ENCODE results near the gene DCHS2. TPM values are rescaled to one million over a fixed set of nuclear protein-coding genes. Genes with fewer than 3 reads are reported as not detected.

Gene DCHS2
- total RNA-seq, 5 donors from 2014 or later (not counting 1 experiment from before 2014, with no cell fraction given): 0.09 to 0.44 (median 0.13) TPM; not detected in 2

- no peak overlapping the region for H3K4me3 Mint-ChIP-seq
- H3K36me3 Mint-ChIP-seq: no peaks in the 10 kb centered on the region
- WGBS (ENCODE audit: insufficient coverage): 20% methylated on average over 1 of the region's 1 CpG
- H3K9me3 Mint-ChIP-seq: no peaks in the 10 kb centered on the region
- Histone ChIP-seq H3K36me3 (ENCODE audit: control insufficient read depth in 2 of 2, extremely low read depth in 1 of 2, insufficient read depth in 1 of 2, low read length in 1 of 2) (no peaks in the 10 kb centered on the region), H3K27me3 (replicated peaks in 1 of 2; ENCODE audit: control insufficient read depth in 2 of 2, extremely low read depth in 1 of 2, insufficient read depth in 2 of 2, low read length in 1 of 2) (peaks cover 0 to 2% of the 10 kb centered on the region in 2 experiments), H3K9me3 (no peaks in the 10 kb centered on the region), H3K27ac (ENCODE audit: low read length) (no peak overlapping the region), H3K4me3 (ENCODE audit: control insufficient read depth in 1 of 2, extremely low read depth in 1 of 2, low read length in 1 of 2) (no peak overlapping the region), H3K4me1 (ENCODE audit: control insufficient read depth in 1 of 2, extremely low read depth in 1 of 2, insufficient read depth in 2 of 2, low read length in 2 of 2) (no peaks in the 10 kb centered on the region)
- H3K4me1 Mint-ChIP-seq: no peaks in the 10 kb centered on the region
- POLR2A ChIA-PET: interaction anchor here in 1 of 2 donors (0.7 kb wide), 1 partner anchor 19 kb away, joined by 4 read pairs; no protein-coding TSS in a partner anchor
- DNase-seq (no peak), ATAC-seq (replicated peaks in 1 of 4) (no peak)
- peaks cover 10 to 20% of the 10 kb centered on the region in 2 donors for H3K27me3 Mint-ChIP-seq
- H3K27ac Mint-ChIP-seq: no peak overlapping the region
- CTCF ChIA-PET: no interaction called here
Measured at GRCh38 chr4:154435895-154436294, 55.7 kb downstream of the DCHS2 start.

- Histone ChIP-seq H3K27me3 (replicated peaks in 1 of 2; ENCODE audit: control insufficient read depth in 2 of 2, extremely low read depth in 1 of 2, insufficient read depth in 2 of 2, low read length in 1 of 2) (peaks cover 0 to 2% of the 10 kb centered on the region in 2 experiments), H3K4me3 (ENCODE audit: control insufficient read depth in 1 of 2, extremely low read depth in 1 of 2, low read length in 1 of 2) (no peak overlapping the region), H3K4me1 (ENCODE audit: control insufficient read depth in 1 of 2, extremely low read depth in 1 of 2, insufficient read depth in 2 of 2, low read length in 2 of 2) (no peaks in the 10 kb centered on the region), H3K36me3 (ENCODE audit: control insufficient read depth in 2 of 2, extremely low read depth in 1 of 2, insufficient read depth in 1 of 2, low read length in 1 of 2) (no peaks in the 10 kb centered on the region), H3K27ac (ENCODE audit: low read length) (no peak overlapping the region), H3K9me3 (no peaks in the 10 kb centered on the region)
- Mint-ChIP-seq H3K36me3 (no peaks in the 10 kb centered on the region), H3K4me1 (no peaks in the 10 kb centered on the region), H3K27ac (no peak overlapping the region), H3K27me3 (peaks cover 10 to 29% of the 10 kb centered on the region in 2 donors), H3K9me3 (no peaks in the 10 kb centered on the region), H3K4me3 (no peak overlapping the region)
- CTCF ChIA-PET: no interaction called here
- POLR2A ChIA-PET: no interaction called here
- no peak for ATAC-seq (replicated peaks in 1 of 4)
- no peak for DNase-seq
- 93% methylated on average over 6 of the region's 6 CpGs for WGBS (ENCODE audit: insufficient coverage)
Measured at GRCh38 chr4:154433543-154433942, 58.1 kb downstream of the DCHS2 start.

GRCh38 chr4:154429176-154429575 lies 62.4 kb downstream of the DCHS2 start:
- Histone ChIP-seq H3K27me3 (replicated peaks in 1 of 2; ENCODE audit: control insufficient read depth in 2 of 2, extremely low read depth in 1 of 2, insufficient read depth in 2 of 2, low read length in 1 of 2) (no peaks in the 10 kb centered on the region), H3K27ac (ENCODE audit: low read length) (no peak overlapping the region), H3K9me3 (no peaks in the 10 kb centered on the region), H3K4me1 (ENCODE audit: control insufficient read depth in 1 of 2, extremely low read depth in 1 of 2, insufficient read depth in 2 of 2, low read length in 2 of 2) (no peaks in the 10 kb centered on the region), H3K36me3 (ENCODE audit: control insufficient read depth in 2 of 2, extremely low read depth in 1 of 2, insufficient read depth in 1 of 2, low read length in 1 of 2) (no peaks in the 10 kb centered on the region), H3K4me3 (ENCODE audit: control insufficient read depth in 1 of 2, extremely low read depth in 1 of 2, low read length in 1 of 2) (no peak overlapping the region)
- WGBS (ENCODE audit: insufficient coverage): 93% methylated on average over 3 of the region's 5 CpGs
- no peaks in the 10 kb centered on the region for H3K4me1 Mint-ChIP-seq
- H3K27me3 Mint-ChIP-seq: peaks cover 9 to 33% of the 10 kb centered on the region in 2 donors
- DNase-seq (no peak), ATAC-seq (replicated peaks in 1 of 4) (no peak)
- H3K36me3 Mint-ChIP-seq: no peaks in the 10 kb centered on the region
- ChIA-PET CTCF (no interaction called here), POLR2A (interaction anchor here in 1 of 2 donors (0.6 kb wide), 1 partner anchor 15 kb away, joined by 6 read pairs; no protein-coding TSS in a partner anchor)
- no peak overlapping the region for H3K27ac Mint-ChIP-seq
- H3K9me3 Mint-ChIP-seq: no peaks in the 10 kb centered on the region
- no peak overlapping the region for H3K4me3 Mint-ChIP-seq

- 89% methylated on average over 3 of the region's 6 CpGs for WGBS (ENCODE audit: insufficient coverage)
- H3K4me3 ChIP-seq (ENCODE audit: control insufficient read depth in 1 of 2, extremely low read depth in 1 of 2, low read length in 1 of 2): no peak overlapping the region
- Mint-ChIP-seq H3K27me3 (peaks cover 9 to 36% of the 10 kb centered on the region in 2 donors), H3K4me3 (no peak overlapping the region), H3K27ac (no peak overlapping the region), H3K36me3 (no peaks in the 10 kb centered on the region), H3K4me1 (no peaks in the 10 kb centered on the region), H3K9me3 (no peaks in the 10 kb centered on the region)
- no peak for DNase-seq
- no peaks in the 10 kb centered on the region for H3K9me3 ChIP-seq
- H3K36me3 ChIP-seq (ENCODE audit: control insufficient read depth in 2 of 2, extremely low read depth in 1 of 2, insufficient read depth in 1 of 2, low read length in 1 of 2): no peaks in the 10 kb centered on the region
- ChIA-PET CTCF (no interaction called here), POLR2A (no interaction called here)
- ATAC-seq (replicated peaks in 1 of 4): no peak
- H3K4me1 ChIP-seq (ENCODE audit: control insufficient read depth in 1 of 2, extremely low read depth in 1 of 2, insufficient read depth in 2 of 2, low read length in 2 of 2): no peaks in the 10 kb centered on the region
- H3K27me3 ChIP-seq (replicated peaks in 1 of 2; ENCODE audit: control insufficient read depth in 2 of 2, extremely low read depth in 1 of 2, insufficient read depth in 2 of 2, low read length in 1 of 2): no peaks in the 10 kb centered on the region
- H3K27ac ChIP-seq (ENCODE audit: low read length): no peak overlapping the region
Measured at GRCh38 chr4:154427149-154427548, 64.5 kb downstream of the DCHS2 start.

GRCh38 chr4:154425514-154425913 lies 66.1 kb downstream of the DCHS2 start:
- Histone ChIP-seq H3K27ac (ENCODE audit: low read length) (no peak overlapping the region), H3K36me3 (ENCODE audit: control insufficient read depth in 2 of 2, extremely low read depth in 1 of 2, insufficient read depth in 1 of 2, low read length in 1 of 2) (no peaks in the 10 kb centered on the region), H3K4me3 (ENCODE audit: control insufficient read depth in 1 of 2, extremely low read depth in 1 of 2, low read length in 1 of 2) (no peak overlapping the region), H3K4me1 (ENCODE audit: control insufficient read depth in 1 of 2, extremely low read depth in 1 of 2, insufficient read depth in 2 of 2, low read length in 2 of 2) (no peaks in the 10 kb centered on the region), H3K27me3 (replicated peaks in 1 of 2; ENCODE audit: control insufficient read depth in 2 of 2, extremely low read depth in 1 of 2, insufficient read depth in 2 of 2, low read length in 1 of 2) (no peaks in the 10 kb centered on the region), H3K9me3 (no peaks in the 10 kb centered on the region)
- 67% methylated on average over 2 of the region's 3 CpGs for WGBS (ENCODE audit: insufficient coverage)
- H3K27ac Mint-ChIP-seq: no peak overlapping the region
- POLR2A ChIA-PET: no interaction called here
- H3K4me3 Mint-ChIP-seq: no peak overlapping the region
- H3K9me3 Mint-ChIP-seq: no peaks in the 10 kb centered on the region
- peaks cover 15 to 34% of the 10 kb centered on the region in 2 donors for H3K27me3 Mint-ChIP-seq
- H3K4me1 Mint-ChIP-seq: peaks cover 0 to 3% (median 0%) of the 10 kb centered on the region in 3 donors
- no peak for DNase-seq
- H3K36me3 Mint-ChIP-seq: no peaks in the 10 kb centered on the region
- CTCF ChIA-PET: no interaction called here
- no peak for ATAC-seq (replicated peaks in 1 of 4)

GRCh38 chr4:154424810-154425484 lies 66.7 kb downstream of the DCHS2 start:
- POLR2A ChIA-PET: no interaction called here
- H3K4me3 Mint-ChIP-seq: no peak overlapping the region
- DNase-seq: no peak
- no peaks in the 10 kb centered on the region for H3K27me3 ChIP-seq (replicated peaks in 1 of 2; ENCODE audit: control insufficient read depth in 2 of 2, extremely low read depth in 1 of 2, insufficient read depth in 2 of 2, low read length in 1 of 2)
- no peak overlapping the region for H3K4me3 ChIP-seq (ENCODE audit: control insufficient read depth in 1 of 2, extremely low read depth in 1 of 2, low read length in 1 of 2)
- H3K4me1 ChIP-seq (ENCODE audit: control insufficient read depth in 1 of 2, extremely low read depth in 1 of 2, insufficient read depth in 2 of 2, low read length in 2 of 2): no peaks in the 10 kb centered on the region
- H3K27ac ChIP-seq (ENCODE audit: low read length): no peak overlapping the region
- no peak for ATAC-seq (replicated peaks in 1 of 4)
- 85% methylated on average over 3 of the region's 7 CpGs for WGBS (ENCODE audit: insufficient coverage)
- H3K4me1 Mint-ChIP-seq: peaks cover 0 to 3% (median 0%) of the 10 kb centered on the region in 3 donors
- H3K9me3 ChIP-seq: no peaks in the 10 kb centered on the region
- CTCF ChIA-PET: no interaction called here
- peaks cover 15 to 35% of the 10 kb centered on the region in 2 donors for H3K27me3 Mint-ChIP-seq
- no peaks in the 10 kb centered on the region for H3K9me3 Mint-ChIP-seq
- no peaks in the 10 kb centered on the region for H3K36me3 ChIP-seq (ENCODE audit: control insufficient read depth in 2 of 2, extremely low read depth in 1 of 2, insufficient read depth in 1 of 2, low read length in 1 of 2)
- H3K27ac Mint-ChIP-seq: no peak overlapping the region
- no peaks in the 10 kb centered on the region for H3K36me3 Mint-ChIP-seq
